ENCODE data around the gene GPR55.

Gene GPR55

DNA sequence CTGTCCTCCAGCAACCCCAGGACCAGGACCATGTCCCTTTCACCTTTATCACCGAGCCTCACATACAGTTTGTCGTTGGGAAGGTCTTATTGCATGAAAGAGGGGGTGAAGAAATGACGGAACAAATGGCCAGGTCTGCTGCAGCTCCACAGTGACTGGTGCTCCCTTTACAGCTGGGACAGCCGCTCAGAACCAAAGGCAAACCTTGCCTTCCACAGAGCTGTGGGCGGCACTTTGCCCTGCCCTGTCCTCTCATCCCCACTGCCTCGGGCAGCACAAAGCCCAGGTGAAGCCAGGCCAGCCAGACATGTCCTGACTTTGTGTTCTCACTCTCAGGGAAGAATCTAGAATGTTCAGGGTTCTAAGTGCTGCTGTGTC is 961 bp downstream of the GPR55 start:
- peaks cover 4% of the 10 kb centered on the region; the same call in 1 of the 2 replicates for H3K4me1 ChIP-seq (ENCODE audit: control insufficient read depth, insufficient read depth, low read length)
- H3K27me3 ChIP-seq (ENCODE audit: control insufficient read depth, insufficient read depth, low read length): no peaks in the 10 kb centered on the region
- no peaks in the 10 kb centered on the region for H3K9me3 ChIP-seq (ENCODE audit: control insufficient read depth, insufficient read depth, low read depth, low read length)
- H3K4me3 ChIP-seq (ENCODE audit: low read depth, low read length): no peak overlapping the region
- no peaks in the 10 kb centered on the region for H3K36me3 ChIP-seq (ENCODE audit: control insufficient read depth, insufficient read depth, low read length)
- no peak overlapping the region for H3K27ac ChIP-seq (ENCODE audit: low read depth, low read length)
- H3K9ac ChIP-seq (ENCODE audit: low read length): no peak overlapping the region

DNA sequence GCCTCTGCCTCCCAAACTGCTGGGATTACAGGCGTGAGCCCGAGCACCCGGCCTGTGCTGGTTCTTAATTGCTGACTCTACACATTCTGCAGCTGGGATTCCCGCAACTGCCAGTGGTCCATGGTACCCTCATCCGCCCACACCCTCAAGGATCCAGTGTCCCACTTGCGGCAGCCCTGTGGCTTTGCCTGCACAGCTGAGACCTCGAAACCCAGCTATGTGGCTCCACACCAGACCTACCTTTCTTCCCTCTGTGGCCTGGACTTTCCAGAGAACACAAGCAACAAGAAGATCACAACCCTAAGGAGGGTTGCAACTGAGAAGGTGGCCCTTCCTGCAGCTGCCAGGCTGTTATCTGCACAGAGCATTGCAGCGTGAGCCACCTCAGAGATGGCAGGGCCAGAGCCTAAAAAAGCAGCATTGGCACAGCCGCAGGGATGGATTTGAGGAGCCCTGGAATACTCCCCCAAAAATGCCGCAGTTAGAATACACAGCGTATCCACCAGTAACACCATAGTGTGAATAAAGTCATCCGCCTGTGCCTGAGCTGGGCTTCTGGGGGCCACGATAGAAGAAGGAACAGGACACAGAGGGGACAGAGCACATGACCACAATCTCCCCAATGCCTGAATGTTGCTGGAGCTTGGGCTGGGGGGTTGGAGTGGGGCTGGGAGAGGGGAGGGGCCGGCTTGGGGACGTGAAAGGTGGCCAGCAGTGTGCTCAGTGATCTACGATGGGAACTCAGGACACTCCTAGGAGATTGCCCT is 1.9 kb downstream of the GPR55 start:
- Histone ChIP-seq H3K4me3 (ENCODE audit: low read depth, low read length) (no peak overlapping the region), H3K27me3 (ENCODE audit: control insufficient read depth, insufficient read depth, low read length) (no peaks in the 10 kb centered on the region), H3K4me1 (ENCODE audit: control insufficient read depth, insufficient read depth, low read length) (peaks cover 4% of the 10 kb centered on the region; the same call in 1 of the 2 replicates), H3K36me3 (ENCODE audit: control insufficient read depth, insufficient read depth, low read length) (no peaks in the 10 kb centered on the region), H3K9ac (ENCODE audit: low read length) (no peak overlapping the region), H3K9me3 (ENCODE audit: control insufficient read depth, insufficient read depth, low read depth, low read length) (no peaks in the 10 kb centered on the region), H3K27ac (ENCODE audit: low read depth, low read length) (no peak overlapping the region)

DNA sequence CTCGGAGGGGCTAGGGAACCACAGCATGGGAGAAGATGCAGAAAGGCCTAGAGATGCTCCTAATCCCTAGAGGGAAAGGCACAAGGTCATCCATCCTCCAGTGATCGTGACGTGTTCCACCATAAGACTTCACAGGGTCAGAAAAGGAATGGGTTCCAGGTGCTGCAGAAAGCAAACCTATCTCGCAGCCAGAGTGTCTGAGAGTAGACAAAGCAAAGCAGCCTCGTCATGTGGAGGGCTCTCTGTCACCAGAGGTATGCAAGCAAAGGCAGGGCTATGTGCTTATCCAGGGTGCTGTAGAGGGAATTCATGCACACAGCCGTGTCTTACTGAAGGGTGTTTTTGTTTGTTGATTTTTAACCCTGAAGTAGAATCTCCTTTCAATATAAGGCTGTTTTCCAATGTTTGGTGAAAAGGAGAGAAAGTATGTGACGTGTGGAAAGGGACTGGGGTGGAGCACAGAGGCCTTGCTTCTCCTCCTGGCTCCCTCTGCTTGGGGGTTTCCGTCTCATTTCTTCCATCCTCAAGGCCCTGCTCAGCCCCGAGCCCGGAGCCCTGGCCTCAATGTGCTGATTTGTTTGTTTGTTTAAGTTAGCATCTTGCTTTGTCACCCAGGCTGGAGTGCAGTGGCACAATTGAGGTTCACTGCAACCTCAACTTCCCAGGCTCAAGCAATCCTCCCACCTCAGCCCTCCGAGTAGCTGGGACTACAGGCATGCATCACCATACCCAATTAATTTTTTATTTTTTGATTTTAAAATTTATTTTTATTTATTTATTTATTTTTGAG is 3.0 kb downstream of the GPR55 start:
- Histone ChIP-seq H3K9ac (ENCODE audit: low read length) (no peak overlapping the region), H3K27ac (ENCODE audit: low read depth, low read length) (no peak overlapping the region), H3K27me3 (ENCODE audit: control insufficient read depth, insufficient read depth, low read length) (no peaks in the 10 kb centered on the region), H3K9me3 (ENCODE audit: control insufficient read depth, insufficient read depth, low read depth, low read length) (no peaks in the 10 kb centered on the region), H3K4me3 (ENCODE audit: low read depth, low read length) (no peak overlapping the region), H3K4me1 (ENCODE audit: control insufficient read depth, insufficient read depth, low read length) (peaks cover 4% of the 10 kb centered on the region; the same call in 1 of the 2 replicates), H3K36me3 (ENCODE audit: control insufficient read depth, insufficient read depth, low read length) (no peaks in the 10 kb centered on the region)

DNA sequence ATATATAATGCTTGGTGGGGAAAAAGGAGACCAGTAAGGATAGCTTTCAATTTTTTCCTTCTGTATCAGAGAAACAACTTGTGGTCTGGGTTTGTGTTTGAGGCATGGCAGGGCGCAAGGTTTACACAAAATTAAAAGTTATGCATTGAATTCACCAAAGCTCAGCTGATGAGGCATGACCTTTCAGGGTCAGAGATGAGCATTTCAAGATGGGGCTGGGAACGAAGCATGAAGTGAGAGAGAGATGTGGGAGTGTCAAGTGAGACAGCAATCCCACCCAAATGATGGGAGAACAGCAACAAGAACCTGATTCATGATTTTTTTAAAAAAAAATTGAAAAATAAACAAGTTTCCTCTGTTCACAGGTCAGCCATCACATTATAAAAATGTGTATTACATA is 4.9 kb downstream of the GPR55 start:
- Histone ChIP-seq H3K4me1 (ENCODE audit: control insufficient read depth, insufficient read depth, low read length) (peaks cover 4% of the 10 kb centered on the region; the same call in 1 of the 2 replicates), H3K4me3 (ENCODE audit: low read depth, low read length) (no peak overlapping the region), H3K9me3 (ENCODE audit: control insufficient read depth, insufficient read depth, low read depth, low read length) (no peaks in the 10 kb centered on the region), H3K27me3 (ENCODE audit: control insufficient read depth, insufficient read depth, low read length) (no peaks in the 10 kb centered on the region), H3K9ac (ENCODE audit: low read length) (no peak overlapping the region), H3K36me3 (ENCODE audit: control insufficient read depth, insufficient read depth, low read length) (no peaks in the 10 kb centered on the region), H3K27ac (ENCODE audit: low read depth, low read length) (no peak overlapping the region)

DNA sequence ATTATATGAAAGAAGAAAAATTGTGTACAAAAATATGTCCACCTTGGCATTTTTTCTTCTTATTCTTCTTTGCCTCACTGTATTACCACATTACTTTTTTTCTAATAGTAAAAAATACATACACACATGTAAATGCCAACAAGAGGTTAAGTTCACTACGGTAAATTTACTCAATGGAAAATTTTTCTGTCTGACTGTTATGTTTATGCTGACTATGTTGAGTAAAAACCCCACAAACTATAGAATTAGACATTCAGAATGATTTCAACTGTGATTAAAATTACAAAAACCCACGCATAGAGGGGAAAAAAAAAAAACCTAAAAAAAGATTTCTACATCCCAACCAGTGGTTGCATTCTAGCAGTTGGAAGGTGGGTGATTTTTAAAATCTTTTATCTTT is 5.4 kb downstream of the GPR55 start:
- no peak overlapping the region for H3K27ac ChIP-seq (ENCODE audit: low read depth, low read length)
- H3K9ac ChIP-seq (ENCODE audit: low read length): no peak overlapping the region
- H3K4me3 ChIP-seq (ENCODE audit: low read depth, low read length): no peak overlapping the region
- H3K27me3 ChIP-seq (ENCODE audit: control insufficient read depth, insufficient read depth, low read length): no peaks in the 10 kb centered on the region
- no peaks in the 10 kb centered on the region for H3K36me3 ChIP-seq (ENCODE audit: control insufficient read depth, insufficient read depth, low read length)
- H3K9me3 ChIP-seq (ENCODE audit: control insufficient read depth, insufficient read depth, low read depth, low read length): no peaks in the 10 kb centered on the region
- H3K4me1 ChIP-seq (ENCODE audit: control insufficient read depth, insufficient read depth, low read length): peaks cover 4% of the 10 kb centered on the region; the same call in 1 of the 2 replicates

DNA sequence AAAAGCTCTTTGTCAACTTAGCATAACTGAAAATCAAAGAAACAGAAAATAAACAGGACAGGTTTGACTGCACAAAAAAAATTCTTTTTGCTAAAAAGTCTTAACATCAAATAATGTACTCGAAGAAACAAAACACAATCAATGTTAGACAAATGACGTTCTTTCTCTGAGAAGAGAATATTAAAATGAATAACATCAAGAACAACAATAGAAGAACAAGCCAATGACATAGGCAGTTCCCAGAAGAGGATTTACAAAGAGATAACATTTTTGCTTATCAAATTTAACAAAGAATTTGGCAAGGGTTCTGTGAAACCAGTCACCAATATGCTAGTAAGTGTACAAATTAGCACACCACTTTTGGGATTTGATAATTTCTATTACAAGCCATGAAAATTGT is 5.8 kb downstream of the GPR55 start:
- no peak overlapping the region for H3K4me3 ChIP-seq (ENCODE audit: low read depth, low read length)
- no peaks in the 10 kb centered on the region for H3K9me3 ChIP-seq (ENCODE audit: control insufficient read depth, insufficient read depth, low read depth, low read length)
- no peaks in the 10 kb centered on the region for H3K36me3 ChIP-seq (ENCODE audit: control insufficient read depth, insufficient read depth, low read length)
- H3K27me3 ChIP-seq (ENCODE audit: control insufficient read depth, insufficient read depth, low read length): no peaks in the 10 kb centered on the region
- no peak overlapping the region for H3K27ac ChIP-seq (ENCODE audit: low read depth, low read length)
- H3K4me1 ChIP-seq (ENCODE audit: control insufficient read depth, insufficient read depth, low read length): peaks cover 4% of the 10 kb centered on the region; the same call in 1 of the 2 replicates
- H3K9ac ChIP-seq (ENCODE audit: low read length): no peak overlapping the region

DNA sequence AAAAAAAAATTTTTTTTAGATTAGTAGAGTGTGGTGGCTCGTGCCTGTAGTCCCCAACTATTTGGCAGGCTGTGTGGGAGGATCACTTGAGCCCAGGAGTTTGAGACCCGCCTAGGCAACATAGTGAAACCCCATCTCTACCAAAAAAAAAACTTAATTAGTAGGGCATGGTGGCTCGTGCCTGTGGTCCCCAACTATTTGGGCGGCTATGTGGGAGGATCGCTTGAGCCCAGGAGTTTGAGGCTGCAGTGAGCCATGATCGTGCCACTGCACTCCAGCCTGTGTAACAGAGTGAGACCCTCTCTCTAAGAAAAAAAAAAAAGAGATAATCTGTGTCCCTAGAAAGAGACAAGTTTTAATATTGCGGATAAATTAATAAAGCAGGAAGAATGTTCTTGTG is 8.8 kb downstream of the GPR55 start:
- H3K27me3 ChIP-seq (ENCODE audit: control insufficient read depth, insufficient read depth, low read length): no peaks in the 10 kb centered on the region
- H3K4me1 ChIP-seq (ENCODE audit: control insufficient read depth, insufficient read depth, low read length): no peaks in the 10 kb centered on the region
- no peak overlapping the region for H3K4me3 ChIP-seq (ENCODE audit: low read depth, low read length)
- H3K27ac ChIP-seq (ENCODE audit: low read depth, low read length): no peak overlapping the region
- H3K9me3 ChIP-seq (ENCODE audit: control insufficient read depth, insufficient read depth, low read depth, low read length): no peaks in the 10 kb centered on the region
- no peaks in the 10 kb centered on the region for H3K36me3 ChIP-seq (ENCODE audit: control insufficient read depth, insufficient read depth, low read length)
- H3K9ac ChIP-seq (ENCODE audit: low read length): no peak overlapping the region

DNA sequence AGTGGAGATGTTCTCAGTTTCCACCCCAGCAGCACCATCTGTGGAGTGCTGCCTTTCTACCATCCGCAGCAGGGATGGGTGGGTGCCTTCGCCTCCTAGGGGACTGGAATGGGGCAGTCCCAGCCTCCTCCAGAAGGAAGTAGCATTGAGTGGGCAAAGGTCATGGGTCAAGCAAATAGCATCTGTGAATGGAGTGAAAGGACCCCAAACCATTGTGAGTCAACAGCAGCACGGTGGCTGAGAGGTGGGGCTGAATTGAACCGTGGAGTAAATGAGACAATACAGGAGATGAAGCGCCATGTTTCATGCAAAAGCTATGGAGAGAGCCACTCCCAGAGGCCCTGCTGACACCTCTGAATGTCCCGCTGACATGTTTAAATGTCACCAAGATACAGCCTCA is 9.7 kb downstream of the GPR55 start:
- Histone ChIP-seq H3K27me3 (ENCODE audit: control insufficient read depth, insufficient read depth, low read length) (no peaks in the 10 kb centered on the region), H3K27ac (ENCODE audit: low read depth, low read length) (no peak overlapping the region), H3K4me1 (ENCODE audit: control insufficient read depth, insufficient read depth, low read length) (no peaks in the 10 kb centered on the region), H3K9me3 (ENCODE audit: control insufficient read depth, insufficient read depth, low read depth, low read length) (no peaks in the 10 kb centered on the region), H3K9ac (ENCODE audit: low read length) (no peak overlapping the region), H3K4me3 (ENCODE audit: low read depth, low read length) (no peak overlapping the region), H3K36me3 (ENCODE audit: control insufficient read depth, insufficient read depth, low read length) (no peaks in the 10 kb centered on the region)

DNA sequence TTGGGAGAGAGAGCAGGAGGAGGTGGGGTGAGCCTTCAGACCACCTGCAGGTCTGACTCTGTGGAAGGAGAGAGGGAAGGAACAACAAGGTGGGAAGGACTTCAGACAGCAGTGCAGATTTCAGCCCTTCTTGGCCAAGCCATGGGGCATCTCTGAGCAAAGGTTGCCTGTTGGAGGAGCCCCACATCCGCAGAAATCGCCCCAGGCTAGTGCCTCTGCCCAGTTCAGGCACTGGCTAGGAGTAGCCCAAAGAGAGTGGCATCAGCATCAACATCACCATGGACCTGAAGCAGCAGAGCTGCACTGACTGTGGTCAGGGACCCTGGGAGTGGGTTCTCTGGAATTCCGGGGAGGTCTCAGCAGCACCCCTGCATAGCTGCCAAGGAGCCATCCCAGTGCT is 10.2 kb downstream of the GPR55 start:
- H3K4me1 ChIP-seq (ENCODE audit: control insufficient read depth, insufficient read depth, low read length): no peaks in the 10 kb centered on the region
- no peak overlapping the region for H3K9ac ChIP-seq (ENCODE audit: low read length)
- H3K27me3 ChIP-seq (ENCODE audit: control insufficient read depth, insufficient read depth, low read length): no peaks in the 10 kb centered on the region
- H3K9me3 ChIP-seq (ENCODE audit: control insufficient read depth, insufficient read depth, low read depth, low read length): no peaks in the 10 kb centered on the region
- no peak overlapping the region for H3K4me3 ChIP-seq (ENCODE audit: low read depth, low read length)
- H3K27ac ChIP-seq (ENCODE audit: low read depth, low read length): no peak overlapping the region
- no peaks in the 10 kb centered on the region for H3K36me3 ChIP-seq (ENCODE audit: control insufficient read depth, insufficient read depth, low read length)

DNA sequence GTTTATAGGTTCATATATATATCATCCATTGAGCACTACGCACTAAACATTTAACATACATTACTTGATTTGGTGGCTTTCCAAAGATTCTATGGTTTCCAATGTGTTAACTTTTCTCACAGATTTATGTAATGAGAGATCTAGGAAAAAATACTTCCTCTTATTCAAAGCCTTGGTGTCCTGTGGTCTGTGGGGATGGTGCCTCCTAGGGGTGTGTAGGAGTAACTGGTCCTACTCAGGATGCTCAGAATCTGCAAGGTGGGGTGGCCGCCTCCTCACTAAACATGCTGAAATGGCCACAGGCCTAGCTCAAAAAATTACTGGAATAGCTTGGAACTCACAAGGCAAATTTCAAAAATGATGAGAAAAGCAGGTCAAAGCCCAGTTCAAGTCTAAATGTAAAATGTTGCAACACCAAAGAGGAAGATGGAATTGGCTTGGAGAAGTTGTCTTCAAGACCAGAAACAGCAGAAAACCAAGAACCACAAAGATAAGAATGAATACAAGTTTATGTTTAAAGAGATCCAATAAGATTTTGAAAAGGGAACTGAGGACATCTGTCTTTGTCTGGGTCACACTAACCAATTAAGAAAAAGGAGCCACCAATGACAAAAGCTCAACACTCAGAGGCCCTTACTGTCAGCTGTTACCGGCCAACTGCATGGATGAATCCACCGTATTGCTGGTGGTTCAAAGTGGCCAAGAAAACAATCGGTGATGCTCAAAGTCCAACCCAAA is 11.5 kb downstream of the GPR55 start:
- no peaks in the 10 kb centered on the region for H3K9me3 ChIP-seq (ENCODE audit: control insufficient read depth, insufficient read depth, low read depth, low read length)
- H3K27me3 ChIP-seq (ENCODE audit: control insufficient read depth, insufficient read depth, low read length): no peaks in the 10 kb centered on the region
- H3K27ac ChIP-seq (ENCODE audit: low read depth, low read length): no peak overlapping the region
- peaks cover 7% of the 10 kb centered on the region for H3K4me1 ChIP-seq (ENCODE audit: control insufficient read depth, insufficient read depth, low read length)
- H3K4me3 ChIP-seq (ENCODE audit: low read depth, low read length): no peak overlapping the region
- no peak overlapping the region for H3K9ac ChIP-seq (ENCODE audit: low read length)
- no peaks in the 10 kb centered on the region for H3K36me3 ChIP-seq (ENCODE audit: control insufficient read depth, insufficient read depth, low read length)

DNA sequence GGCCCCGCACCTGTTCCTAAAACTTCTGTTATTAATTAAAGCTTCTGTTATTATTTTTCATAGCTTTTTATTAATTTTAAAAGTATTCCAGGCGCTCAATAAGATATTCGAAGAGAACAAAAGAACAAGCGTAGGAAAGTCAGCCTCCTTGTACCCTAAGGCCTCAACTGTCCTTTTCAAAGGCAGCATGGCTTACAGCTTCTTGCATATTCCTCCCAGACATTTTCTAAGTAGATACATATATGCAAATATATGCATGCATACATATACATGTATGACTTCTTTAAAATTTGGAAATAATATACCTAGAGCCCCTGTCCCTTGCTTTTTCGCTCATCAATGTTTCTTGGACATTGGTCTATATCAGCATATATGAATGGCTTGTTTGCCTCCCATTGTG is 12.3 kb downstream of the GPR55 start:
- Histone ChIP-seq H3K4me1 (ENCODE audit: control insufficient read depth, insufficient read depth, low read length) (peaks cover 16% of the 10 kb centered on the region), H3K36me3 (ENCODE audit: control insufficient read depth, insufficient read depth, low read length) (no peaks in the 10 kb centered on the region), H3K4me3 (ENCODE audit: low read depth, low read length) (no peak overlapping the region), H3K9ac (ENCODE audit: low read length) (no peak overlapping the region), H3K9me3 (ENCODE audit: control insufficient read depth, insufficient read depth, low read depth, low read length) (no peaks in the 10 kb centered on the region), H3K27ac (ENCODE audit: low read depth, low read length) (no peak overlapping the region), H3K27me3 (ENCODE audit: control insufficient read depth, insufficient read depth, low read length) (no peaks in the 10 kb centered on the region)
